WTC11 (cell line): ENCODE data around the gene DMPK.

ENCODE experiments used
- SMAD3 ChIP-seq: sonication (generic); formaldehyde crosslinking; IDR thresholded peaks from 2 replicates; pipeline ENCODE4 v1.8.0; 2022; ENCODE audit warnings: missing genetic modification reagents, mild to moderate bottlenecking, borderline replicate concordance
- TP53 ChIP-seq: sonication (generic); formaldehyde crosslinking; IDR thresholded peaks from 2 replicates; pipeline ENCODE4 v1.8.1; 2023; ENCODE audit warnings: mild to moderate bottlenecking, missing genetic modification reagents
- USF2 ChIP-seq: sonication (generic); formaldehyde crosslinking; IDR thresholded peaks from 2 replicates; pipeline ENCODE4 v1.8.1; 2023; ENCODE audit warnings: mild to moderate bottlenecking, missing genetic modification reagents, moderate library complexity
- ZNF317 ChIP-seq: sonication (generic); formaldehyde crosslinking; IDR thresholded peaks from 2 replicates; pipeline ENCODE4 v1.8.1; 2023; ENCODE audit warnings: low read depth, mild to moderate bottlenecking, moderate library complexity, missing genetic modification reagents, borderline replicate concordance
- TF ChIP-seq, protein P1 (sequence below): fragments of 200-600 bp; IDR thresholded peaks from 2 replicates; pipeline ENCODE4 v1.8.0; 2022; ENCODE audit warnings: antibody characterized with exemption
- TF ChIP-seq, protein P2 (sequence below): sonication (generic); formaldehyde crosslinking; IDR thresholded peaks from 2 replicates; pipeline ENCODE4 v1.8.0; 2022; ENCODE audit warnings: mild to moderate bottlenecking, missing genetic modification reagents
- TF ChIP-seq, protein P3 (sequence below): sonication (generic); formaldehyde crosslinking; conservative IDR thresholded peaks from 2 replicates; pipeline ENCODE4 v1.8.1; 2022; ENCODE audit warnings: mild to moderate bottlenecking, missing genetic modification reagents

DNA sequence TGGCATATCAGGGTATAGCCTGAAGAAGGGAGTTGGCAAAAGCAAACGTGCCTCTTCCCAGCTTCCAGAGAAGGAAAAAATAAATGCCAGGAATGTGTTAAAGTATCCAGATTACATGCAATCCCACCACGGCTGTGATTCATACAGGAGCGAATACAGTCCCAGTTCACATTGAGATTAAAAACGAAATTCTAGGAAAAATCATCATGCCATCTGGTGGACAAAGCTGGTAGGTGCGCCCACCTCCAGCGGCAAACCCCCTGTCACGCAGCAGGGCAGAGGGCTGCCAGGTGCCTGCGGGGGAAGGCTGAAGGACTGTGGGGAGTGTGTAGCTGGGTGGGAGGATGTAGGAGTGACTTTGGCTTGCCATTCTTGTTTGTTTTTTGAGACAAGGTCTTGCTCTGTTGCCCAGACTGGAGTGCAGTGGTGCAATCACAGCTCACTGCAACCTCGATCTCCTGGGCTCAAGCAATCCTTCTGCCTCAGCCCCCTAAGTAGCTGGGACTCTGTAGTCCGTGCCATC is 16.8 kb upstream of the DMPK start:
- TF ChIP-seq SMAD3 (CRISPR knock-in tag): no peak
- TF ChIP-seq, protein P1, sequence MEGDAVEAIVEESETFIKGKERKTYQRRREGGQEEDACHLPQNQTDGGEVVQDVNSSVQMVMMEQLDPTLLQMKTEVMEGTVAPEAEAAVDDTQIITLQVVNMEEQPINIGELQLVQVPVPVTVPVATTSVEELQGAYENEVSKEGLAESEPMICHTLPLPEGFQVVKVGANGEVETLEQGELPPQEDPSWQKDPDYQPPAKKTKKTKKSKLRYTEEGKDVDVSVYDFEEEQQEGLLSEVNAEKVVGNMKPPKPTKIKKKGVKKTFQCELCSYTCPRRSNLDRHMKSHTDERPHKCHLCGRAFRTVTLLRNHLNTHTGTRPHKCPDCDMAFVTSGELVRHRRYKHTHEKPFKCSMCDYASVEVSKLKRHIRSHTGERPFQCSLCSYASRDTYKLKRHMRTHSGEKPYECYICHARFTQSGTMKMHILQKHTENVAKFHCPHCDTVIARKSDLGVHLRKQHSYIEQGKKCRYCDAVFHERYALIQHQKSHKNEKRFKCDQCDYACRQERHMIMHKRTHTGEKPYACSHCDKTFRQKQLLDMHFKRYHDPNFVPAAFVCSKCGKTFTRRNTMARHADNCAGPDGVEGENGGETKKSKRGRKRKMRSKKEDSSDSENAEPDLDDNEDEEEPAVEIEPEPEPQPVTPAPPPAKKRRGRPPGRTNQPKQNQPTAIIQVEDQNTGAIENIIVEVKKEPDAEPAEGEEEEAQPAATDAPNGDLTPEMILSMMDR: peak; percentile 71
- TF ChIP-seq, protein P2, sequence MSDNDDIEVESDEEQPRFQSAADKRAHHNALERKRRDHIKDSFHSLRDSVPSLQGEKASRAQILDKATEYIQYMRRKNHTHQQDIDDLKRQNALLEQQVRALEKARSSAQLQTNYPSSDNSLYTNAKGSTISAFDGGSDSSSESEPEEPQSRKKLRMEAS (CRISPR knock-in tag): no peak
- TF ChIP-seq, protein P3, sequence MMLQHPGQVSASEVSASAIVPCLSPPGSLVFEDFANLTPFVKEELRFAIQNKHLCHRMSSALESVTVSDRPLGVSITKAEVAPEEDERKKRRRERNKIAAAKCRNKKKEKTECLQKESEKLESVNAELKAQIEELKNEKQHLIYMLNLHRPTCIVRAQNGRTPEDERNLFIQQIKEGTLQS (CRISPR knock-in tag): no peak
- TF ChIP-seq USF2 (CRISPR knock-in tag): no peak
- no peak for TF ChIP-seq TP53 (CRISPR knock-in tag)
- no peak for TF ChIP-seq ZNF317 (CRISPR knock-in tag)
